Measurements from ENCODE around the gene CLEC4G. TPM values are rescaled to one million over a fixed set of nuclear protein-coding genes. Genes with fewer than 3 reads are reported as not detected.

The CLEC4G gene
- total RNA-seq, 2 donors from 2014 or later, result 0.49 to 6.2 TPM

DNA sequence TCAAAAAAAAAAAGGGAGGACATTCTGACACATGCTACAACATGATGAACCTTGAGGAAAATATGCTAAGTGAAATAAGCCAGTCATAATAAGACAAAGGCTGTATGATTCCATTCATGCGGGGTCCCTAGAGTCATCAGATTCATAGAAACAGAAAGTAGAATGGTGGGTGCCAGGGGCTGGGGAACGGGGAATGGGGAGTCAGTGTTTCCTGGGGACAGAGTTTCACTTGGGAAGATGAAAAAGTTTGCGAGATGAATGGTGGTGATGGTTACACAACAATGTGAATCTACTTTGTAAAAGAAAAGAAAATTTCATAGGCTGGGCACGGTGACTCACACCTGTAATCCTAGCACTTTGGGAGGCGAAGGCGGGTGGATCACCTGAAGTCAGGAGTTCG, 6.1 kb upstream of the CLEC4G start:
- H3K9me3 ChIP-seq, result no peaks in the 10 kb centered on the region
- no peak overlapping the region for H3K27ac ChIP-seq
- no peak for DNase-seq (ENCODE audit: low spot score)
- H3K36me3 ChIP-seq, result no peaks in the 10 kb centered on the region
- TF ChIP-seq, protein P1, sequence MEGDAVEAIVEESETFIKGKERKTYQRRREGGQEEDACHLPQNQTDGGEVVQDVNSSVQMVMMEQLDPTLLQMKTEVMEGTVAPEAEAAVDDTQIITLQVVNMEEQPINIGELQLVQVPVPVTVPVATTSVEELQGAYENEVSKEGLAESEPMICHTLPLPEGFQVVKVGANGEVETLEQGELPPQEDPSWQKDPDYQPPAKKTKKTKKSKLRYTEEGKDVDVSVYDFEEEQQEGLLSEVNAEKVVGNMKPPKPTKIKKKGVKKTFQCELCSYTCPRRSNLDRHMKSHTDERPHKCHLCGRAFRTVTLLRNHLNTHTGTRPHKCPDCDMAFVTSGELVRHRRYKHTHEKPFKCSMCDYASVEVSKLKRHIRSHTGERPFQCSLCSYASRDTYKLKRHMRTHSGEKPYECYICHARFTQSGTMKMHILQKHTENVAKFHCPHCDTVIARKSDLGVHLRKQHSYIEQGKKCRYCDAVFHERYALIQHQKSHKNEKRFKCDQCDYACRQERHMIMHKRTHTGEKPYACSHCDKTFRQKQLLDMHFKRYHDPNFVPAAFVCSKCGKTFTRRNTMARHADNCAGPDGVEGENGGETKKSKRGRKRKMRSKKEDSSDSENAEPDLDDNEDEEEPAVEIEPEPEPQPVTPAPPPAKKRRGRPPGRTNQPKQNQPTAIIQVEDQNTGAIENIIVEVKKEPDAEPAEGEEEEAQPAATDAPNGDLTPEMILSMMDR (IDR thresholded peaks at IDR 0.05), result no peak
- ATAC-seq (ENCODE audit: insufficient number of reproducible peaks, low FRiP score, low read depth), result no peak
- H3K4me3 ChIP-seq, result no peak overlapping the region
- no peaks in the 10 kb centered on the region for H3K4me1 ChIP-seq (ENCODE audit: control insufficient read depth in 1 of 2, low read depth in 2 of 2)
- no peaks in the 10 kb centered on the region for H3K27me3 ChIP-seq (replicated peaks; ENCODE audit: insufficient read depth)

DNA sequence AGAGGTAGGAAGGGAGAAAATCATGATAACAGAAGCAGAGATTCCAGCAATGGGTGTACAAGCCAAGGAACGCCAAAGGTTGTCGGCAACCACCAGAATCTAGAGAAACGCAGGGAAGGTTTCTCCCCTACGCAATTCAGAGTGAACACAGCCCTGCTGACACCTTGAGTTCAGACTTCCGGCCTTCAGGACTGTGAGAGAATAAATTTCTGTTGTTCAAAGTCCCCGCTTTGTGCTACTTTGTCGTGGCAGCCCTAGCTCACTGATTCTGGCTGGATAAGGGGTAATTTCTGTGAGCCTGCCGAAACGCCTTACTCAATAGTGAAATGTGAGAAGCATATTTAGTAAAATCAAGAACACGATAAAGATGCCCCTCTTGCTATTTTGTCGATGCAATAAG, 5.3 kb upstream of the CLEC4G start:
- Histone ChIP-seq H3K36me3 (no peaks in the 10 kb centered on the region), H3K4me1 (ENCODE audit: control insufficient read depth in 1 of 2, low read depth in 2 of 2) (no peaks in the 10 kb centered on the region), H3K4me3 (no peak overlapping the region), H3K27me3 (replicated peaks; ENCODE audit: insufficient read depth) (no peaks in the 10 kb centered on the region), H3K9me3 (no peaks in the 10 kb centered on the region), H3K27ac (no peak overlapping the region)
- TF ChIP-seq, protein P1 (IDR thresholded peaks at IDR 0.05), result no peak
- DNase-seq (ENCODE audit: low spot score), result no peak
- ATAC-seq (ENCODE audit: insufficient number of reproducible peaks, low FRiP score, low read depth), result no peak

- H3K27ac ChIP-seq, result no peak overlapping the region
- DNase-seq (ENCODE audit: low spot score) (no peak), ATAC-seq (ENCODE audit: insufficient number of reproducible peaks, low FRiP score, low read depth) (no peak)
- no peaks in the 10 kb centered on the region for H3K4me1 ChIP-seq (ENCODE audit: control insufficient read depth in 1 of 2, low read depth in 2 of 2)
- TF ChIP-seq, protein P1 (IDR thresholded peaks at IDR 0.05), result no peak
- H3K36me3 ChIP-seq, result no peaks in the 10 kb centered on the region
- no peaks in the 10 kb centered on the region for H3K9me3 ChIP-seq
- no peak overlapping the region for H3K4me3 ChIP-seq
- H3K27me3 ChIP-seq (replicated peaks; ENCODE audit: insufficient read depth), result no peaks in the 10 kb centered on the region
These were observed 4.2 kb upstream of the CLEC4G start for GRCh38 chr19:7736148-7736547.

DNA sequence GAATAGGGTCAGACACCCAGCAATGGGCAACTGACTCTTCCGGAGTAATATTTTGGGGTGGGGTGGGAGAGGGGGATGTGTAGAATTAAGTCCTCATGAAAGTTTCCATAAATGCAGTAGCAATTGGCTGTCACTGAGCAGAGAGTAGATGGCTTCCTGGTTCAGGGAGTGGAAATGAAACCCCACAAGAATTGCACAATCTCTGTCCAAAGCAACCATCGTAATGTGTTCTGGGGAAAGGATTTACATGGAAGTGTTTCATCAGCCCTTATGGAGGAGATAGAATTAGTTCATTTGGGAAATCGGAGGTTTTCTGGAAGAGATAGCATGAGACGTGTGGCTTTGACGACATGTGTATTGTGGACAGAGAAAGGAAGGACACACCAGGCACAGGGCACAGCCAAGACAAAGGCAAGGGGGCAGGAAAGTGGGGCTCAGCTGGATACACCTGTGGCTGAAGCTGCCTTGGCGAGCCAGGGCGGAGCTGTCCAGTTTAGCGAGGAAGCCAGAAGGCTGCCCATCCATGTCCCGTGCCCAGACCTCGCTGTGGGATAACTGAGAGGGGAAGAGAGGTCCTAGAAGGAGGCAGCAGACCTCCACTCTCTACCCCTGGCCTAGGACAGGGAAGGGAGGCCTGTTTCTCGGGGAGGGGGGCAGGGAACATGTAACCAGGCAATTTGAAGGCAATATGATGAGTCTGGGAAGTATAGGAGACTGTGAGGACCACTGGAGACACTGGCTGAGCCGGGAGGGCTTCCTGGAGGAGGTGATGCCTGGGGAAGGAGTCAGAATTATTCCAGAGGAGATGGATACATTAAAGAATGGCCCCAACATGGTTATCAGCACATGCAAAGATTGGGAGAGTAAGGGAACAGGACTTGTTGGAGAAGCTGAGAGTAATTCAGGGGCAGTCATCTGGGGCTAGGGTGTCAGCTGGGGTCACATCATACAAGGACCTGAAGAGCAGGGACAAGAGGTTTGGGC, 2.6 kb upstream of the CLEC4G start:
- ATAC-seq (ENCODE audit: insufficient number of reproducible peaks, low FRiP score, low read depth), result no peak
- no peaks in the 10 kb centered on the region for H3K27me3 ChIP-seq (replicated peaks; ENCODE audit: insufficient read depth)

GRCh38 chr19:7733376-7733775, 1.5 kb upstream of the CLEC4G start:
- Histone ChIP-seq H3K4me3 (no peak overlapping the region), H3K36me3 (no peaks in the 10 kb centered on the region), H3K4me1 (ENCODE audit: control insufficient read depth in 1 of 2, low read depth in 2 of 2) (no peaks in the 10 kb centered on the region), H3K9me3 (no peaks in the 10 kb centered on the region), H3K27me3 (replicated peaks; ENCODE audit: insufficient read depth) (no peaks in the 10 kb centered on the region), H3K27ac (no peak overlapping the region)
- TF ChIP-seq, protein P1 (IDR thresholded peaks at IDR 0.05), result no peak
- DNase-seq (ENCODE audit: low spot score), result no peak
- ATAC-seq (ENCODE audit: insufficient number of reproducible peaks, low FRiP score, low read depth), result no peak

More for the DNA sequence above, 2.6 kb upstream of the CLEC4G start:
- TF ChIP-seq, protein P1 (IDR thresholded peaks at IDR 0.05), result no peak
- Histone ChIP-seq H3K9me3 (no peaks in the 10 kb centered on the region), H3K4me3 (no peak overlapping the region), H3K4me1 (ENCODE audit: control insufficient read depth in 1 of 2, low read depth in 2 of 2) (no peaks in the 10 kb centered on the region), H3K27ac (no peak overlapping the region), H3K36me3 (no peaks in the 10 kb centered on the region)
- DNase-seq (ENCODE audit: low spot score), result no peak
